BLaER1 (cell line): ENCODE data around the gene GIGYF2.
"Not testable (repeated sequence)": the region's sequence is repeated elsewhere in the genome, so short reads cannot be mapped to it uniquely, and the experiment has no call there.

Experiments used
- H3K27ac ChIP-seq: shearing (Covaris generic); formaldehyde crosslinking; 2 replicates; pipeline ENCODE4 v1.8.1; 2022
- H3K27me3 ChIP-seq: shearing (Covaris generic); formaldehyde crosslinking; 2 replicates; pipeline ENCODE4 v1.8.1; 2022
- H3K36me3 ChIP-seq: shearing (Covaris generic); formaldehyde crosslinking; 2 replicates; pipeline ENCODE4 v1.8.1; 2022
- H3K4me1 ChIP-seq: shearing (Covaris generic); formaldehyde crosslinking; 2 replicates; pipeline ENCODE4 v1.8.1; 2022
- H3K4me2 ChIP-seq: shearing (Covaris generic); formaldehyde crosslinking; 2 replicates; pipeline ENCODE4 v1.8.1; 2022
- H3K4me3 ChIP-seq: shearing (Covaris generic); formaldehyde crosslinking; 2 replicates; pipeline ENCODE4 v1.8.1; 2022
- H3K9ac ChIP-seq: shearing (Covaris generic); formaldehyde crosslinking; 2 replicates; pipeline ENCODE4 v1.8.1; 2022
- H3K9me3 ChIP-seq: shearing (Covaris generic); formaldehyde crosslinking; 2 replicates; pipeline ENCODE4 v1.8.1; 2022
- H4K20me1 ChIP-seq: shearing (Covaris generic); formaldehyde crosslinking; 2 replicates; pipeline ENCODE4 v1.8.1; 2022
- Cebpa-rat ChIP-seq: shearing (Covaris generic); IDR thresholded peaks from 2 replicates; pipeline ENCODE4 v1.8.1; 2022

Gene GIGYF2

DNA sequence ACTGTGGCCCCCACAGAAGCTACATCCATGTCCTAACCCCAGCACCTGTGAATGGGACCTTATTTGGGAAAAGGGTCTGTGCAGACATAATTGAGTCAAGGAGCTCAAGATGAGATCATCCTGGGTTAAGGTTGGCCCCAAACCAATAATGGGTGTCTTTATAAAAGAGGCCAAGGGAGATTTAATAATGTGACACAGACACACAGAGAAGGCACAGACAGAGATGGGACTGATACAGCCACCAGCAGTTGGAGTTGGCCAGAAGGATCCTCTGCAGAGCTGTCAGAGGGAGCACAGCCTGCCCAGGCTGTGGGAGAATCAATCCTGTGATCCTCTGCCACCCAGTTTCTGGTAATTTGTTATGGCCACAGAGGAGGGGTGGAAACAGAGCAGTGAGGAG, 199.0 kb downstream of the GIGYF2 start:
- Histone ChIP-seq H3K4me3 (no peak overlapping the region), H3K27ac (no peak overlapping the region), H3K27me3 (no peaks in the 10 kb centered on the region), H4K20me1 (no peaks in the 10 kb centered on the region), H3K36me3 (no peaks in the 10 kb centered on the region), H3K4me1 (peaks cover 6% of the 10 kb centered on the region), H3K9ac (no peak overlapping the region), H3K4me2 (no peak overlapping the region), H3K9me3 (no peaks in the 10 kb centered on the region)
- no peak for TF ChIP-seq Cebpa-rat

DNA sequence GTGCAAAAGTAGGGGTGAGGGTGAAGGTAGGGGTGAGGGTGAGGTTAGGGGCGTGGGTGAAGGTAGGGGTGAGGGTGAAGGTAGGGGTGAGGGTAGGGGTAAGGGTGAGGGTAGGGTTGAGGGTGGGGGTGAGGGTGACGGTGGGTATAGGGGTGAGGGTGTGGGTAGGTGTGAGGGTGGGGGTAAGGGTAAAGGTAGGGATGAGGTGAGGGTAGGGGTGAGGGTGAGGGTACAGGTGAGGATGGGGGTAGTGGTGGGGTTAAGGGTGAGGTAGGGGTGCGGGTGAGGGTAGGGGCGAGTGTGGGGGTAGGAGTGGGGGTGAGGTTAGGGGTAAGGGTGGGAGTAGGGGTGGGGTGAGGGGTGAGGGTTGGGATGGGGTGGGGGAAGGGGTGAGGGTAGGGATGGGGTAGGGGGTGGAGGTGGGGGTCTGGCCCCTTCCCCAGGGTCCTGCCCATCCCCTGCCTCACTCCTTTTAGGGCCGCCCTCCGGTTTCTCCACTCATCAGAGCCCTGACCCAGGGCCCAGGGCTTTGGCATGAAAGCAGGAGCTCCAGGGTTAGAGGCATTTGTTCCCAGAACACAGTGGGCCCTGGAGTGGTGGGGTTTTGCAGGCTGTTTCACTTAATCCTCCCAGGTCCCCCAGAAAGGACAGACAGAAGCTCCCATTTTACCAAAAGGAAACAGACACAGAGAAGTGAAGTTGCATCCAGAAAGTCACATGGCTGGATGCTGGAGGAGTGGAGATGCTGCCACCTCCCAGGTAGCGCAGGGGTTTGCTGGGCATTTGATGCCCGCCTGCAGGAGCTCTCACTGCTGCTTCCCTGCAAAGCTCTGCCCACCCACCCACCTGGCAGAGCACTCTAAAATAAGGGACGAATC, 199.8 kb downstream of the GIGYF2 start:
- TF ChIP-seq Cebpa-rat, result no peak

DNA sequence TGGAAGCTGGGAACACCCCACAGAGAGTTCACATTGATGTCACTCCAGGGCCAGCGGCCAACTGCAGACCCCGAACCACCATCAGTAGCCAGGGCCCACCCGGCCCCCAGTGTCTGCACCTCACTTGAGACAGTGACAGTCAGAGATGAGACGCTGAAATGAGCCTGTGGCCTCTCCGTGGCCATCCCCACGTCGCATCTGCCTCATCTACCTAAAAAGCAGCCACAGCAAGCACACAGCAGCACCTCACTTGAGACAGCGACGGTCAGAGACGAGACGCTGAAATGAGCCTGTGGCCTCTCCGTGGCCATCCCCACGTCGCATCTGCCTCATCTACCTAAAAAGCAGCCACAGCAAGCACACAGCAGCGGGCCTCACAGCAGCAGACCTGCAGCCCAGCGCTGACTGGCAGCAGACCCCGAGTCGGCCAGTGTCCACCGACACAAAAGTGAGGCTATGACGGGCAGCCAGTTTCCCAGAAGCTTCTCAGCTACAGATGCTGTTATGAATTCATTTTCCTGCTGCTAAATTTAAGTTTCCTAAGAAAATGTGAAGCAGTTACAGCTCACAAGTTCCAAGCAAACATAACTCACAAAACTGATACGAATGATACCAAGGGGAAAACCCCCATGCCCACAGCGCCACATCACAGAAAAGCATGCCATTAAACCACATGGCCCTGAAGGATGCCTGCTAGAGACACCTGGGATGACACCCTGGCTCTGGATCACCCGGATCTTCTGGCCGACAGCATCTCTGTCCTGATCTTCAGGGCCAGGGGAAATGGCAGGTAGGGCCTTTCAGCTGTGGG, 200.7 kb downstream of the GIGYF2 start:
- Histone ChIP-seq H3K36me3 (no peaks in the 10 kb centered on the region), H3K27ac (no peak overlapping the region), H3K4me1 (no peaks in the 10 kb centered on the region), H3K9me3 (no peaks in the 10 kb centered on the region), H3K4me2 (no peak overlapping the region), H3K4me3 (no peak overlapping the region), H4K20me1 (no peaks in the 10 kb centered on the region), H3K27me3 (no peaks in the 10 kb centered on the region), H3K9ac (no peak overlapping the region)
- no peak for TF ChIP-seq Cebpa-rat

More for the DNA sequence above, 199.8 kb downstream of the GIGYF2 start:
- Histone ChIP-seq H3K9ac (no peak overlapping the region), H4K20me1 (no peaks in the 10 kb centered on the region), H3K9me3 (no peaks in the 10 kb centered on the region), H3K36me3 (no peaks in the 10 kb centered on the region), H3K4me3 (no peak overlapping the region), H3K27ac (no peak overlapping the region), H3K4me2 (no peak overlapping the region), H3K27me3 (no peaks in the 10 kb centered on the region), H3K4me1 (no peaks in the 10 kb centered on the region)

DNA sequence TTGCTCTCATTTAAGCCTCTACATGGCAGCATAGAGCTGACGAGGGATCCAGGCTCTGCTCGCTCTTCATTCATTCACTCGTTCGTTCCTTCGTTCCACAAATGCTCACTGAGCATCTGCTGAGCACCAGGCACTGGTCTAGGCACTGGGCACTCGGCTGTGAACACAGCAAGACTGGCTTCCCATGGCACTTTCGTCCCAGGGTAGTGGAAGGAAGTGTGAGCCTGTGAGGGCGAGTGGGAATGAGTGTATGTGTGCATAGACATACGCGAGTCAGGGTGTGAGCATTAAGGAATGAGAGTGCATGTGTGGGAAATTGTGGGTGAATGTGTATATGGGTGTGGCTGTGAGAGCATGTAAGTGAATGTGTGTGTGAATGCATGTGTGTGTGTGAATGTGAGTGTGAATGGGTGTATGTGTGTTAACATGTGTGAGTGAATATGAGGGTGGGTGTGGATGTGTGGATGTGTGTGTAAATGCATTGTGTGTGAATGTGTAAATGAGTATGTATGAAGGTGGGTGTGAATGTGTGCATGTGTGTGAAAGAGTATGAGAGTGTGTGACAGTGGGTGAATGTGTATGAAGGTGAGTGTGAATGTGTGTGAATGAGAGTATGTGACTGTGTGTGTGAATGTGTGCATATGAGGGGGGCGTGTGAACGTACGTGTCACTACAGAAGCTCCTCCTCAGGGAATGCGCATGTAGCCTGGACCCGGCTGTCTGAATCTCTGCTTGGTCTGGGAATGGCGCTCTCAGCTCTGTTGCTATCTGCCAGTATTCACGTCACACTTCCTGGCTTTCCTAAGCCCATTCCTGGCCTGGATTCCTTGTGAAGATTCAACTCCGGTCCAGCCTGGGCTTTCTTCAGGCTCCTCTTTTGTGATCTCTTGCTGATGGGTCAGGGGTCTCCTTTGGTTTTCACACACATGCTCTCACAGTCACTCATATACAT, 201.7 kb downstream of the GIGYF2 start:
- no peak overlapping the region for H3K4me2 ChIP-seq
- no peaks in the 10 kb centered on the region for H3K9me3 ChIP-seq
- TF ChIP-seq Cebpa-rat, result no peak

DNA sequence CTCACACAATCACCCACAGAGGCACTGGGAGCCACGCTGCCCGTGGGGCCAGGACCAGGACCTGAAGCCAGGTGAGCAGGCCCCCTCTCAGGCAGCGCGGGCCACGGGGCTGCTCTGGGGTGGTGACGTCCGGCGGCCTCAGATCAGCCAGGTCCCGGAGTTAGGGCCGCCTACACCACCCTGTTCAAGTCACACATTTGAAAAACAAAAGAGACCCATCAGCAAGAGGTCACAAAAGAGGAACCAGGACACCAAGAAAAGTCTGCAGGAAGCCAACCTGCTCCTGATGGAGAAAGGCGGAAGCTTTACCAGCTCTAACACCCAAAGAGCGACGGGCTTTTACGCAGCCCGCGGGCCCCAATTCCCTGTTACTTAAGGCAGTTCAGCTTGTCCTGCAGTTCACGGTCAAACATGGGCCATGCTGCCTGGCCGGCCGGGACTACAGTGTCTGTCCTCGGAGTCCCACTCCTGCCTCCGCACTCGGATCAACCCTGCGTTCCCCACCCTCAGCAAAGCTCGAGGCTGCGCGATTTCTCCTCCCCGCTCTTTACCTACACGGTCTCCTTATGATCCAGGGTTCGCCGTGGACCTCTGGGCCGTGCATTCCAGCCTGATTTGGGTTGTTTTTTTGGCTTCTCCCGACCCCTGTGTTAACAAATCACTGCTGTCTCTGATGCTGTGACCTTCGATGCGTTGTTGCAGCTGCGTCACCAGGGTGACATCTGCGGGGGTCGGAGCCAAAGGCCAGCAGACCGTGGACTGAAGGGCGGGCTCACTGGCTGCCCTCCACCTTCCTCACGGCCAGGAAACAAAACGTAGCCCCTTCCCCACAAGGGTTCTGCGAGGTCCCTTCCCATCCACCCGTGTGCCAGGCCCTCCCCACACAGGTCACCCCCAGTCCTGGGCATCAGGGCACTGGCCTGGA, 203.9 kb downstream of the GIGYF2 start:
- no peak overlapping the region for H3K9ac ChIP-seq
- no peak for TF ChIP-seq Cebpa-rat
- no peaks in the 10 kb centered on the region for H3K4me1 ChIP-seq
- peaks cover 6% of the 10 kb centered on the region; the same call in 1 of the 2 replicates for H3K9me3 ChIP-seq
- no peaks in the 10 kb centered on the region for H3K27me3 ChIP-seq
- H4K20me1 ChIP-seq, result no peaks in the 10 kb centered on the region
- no peaks in the 10 kb centered on the region for H3K36me3 ChIP-seq
- no peak overlapping the region for H3K4me2 ChIP-seq
- no peak overlapping the region for H3K4me3 ChIP-seq
- no peak overlapping the region for H3K27ac ChIP-seq

More for the DNA sequence above, 201.7 kb downstream of the GIGYF2 start:
- Histone ChIP-seq H3K27ac (no peak overlapping the region), H4K20me1 (no peaks in the 10 kb centered on the region), H3K9ac (no peak overlapping the region), H3K4me1 (no peaks in the 10 kb centered on the region), H3K4me3 (no peak overlapping the region), H3K27me3 (no peaks in the 10 kb centered on the region), H3K36me3 (no peaks in the 10 kb centered on the region)

DNA sequence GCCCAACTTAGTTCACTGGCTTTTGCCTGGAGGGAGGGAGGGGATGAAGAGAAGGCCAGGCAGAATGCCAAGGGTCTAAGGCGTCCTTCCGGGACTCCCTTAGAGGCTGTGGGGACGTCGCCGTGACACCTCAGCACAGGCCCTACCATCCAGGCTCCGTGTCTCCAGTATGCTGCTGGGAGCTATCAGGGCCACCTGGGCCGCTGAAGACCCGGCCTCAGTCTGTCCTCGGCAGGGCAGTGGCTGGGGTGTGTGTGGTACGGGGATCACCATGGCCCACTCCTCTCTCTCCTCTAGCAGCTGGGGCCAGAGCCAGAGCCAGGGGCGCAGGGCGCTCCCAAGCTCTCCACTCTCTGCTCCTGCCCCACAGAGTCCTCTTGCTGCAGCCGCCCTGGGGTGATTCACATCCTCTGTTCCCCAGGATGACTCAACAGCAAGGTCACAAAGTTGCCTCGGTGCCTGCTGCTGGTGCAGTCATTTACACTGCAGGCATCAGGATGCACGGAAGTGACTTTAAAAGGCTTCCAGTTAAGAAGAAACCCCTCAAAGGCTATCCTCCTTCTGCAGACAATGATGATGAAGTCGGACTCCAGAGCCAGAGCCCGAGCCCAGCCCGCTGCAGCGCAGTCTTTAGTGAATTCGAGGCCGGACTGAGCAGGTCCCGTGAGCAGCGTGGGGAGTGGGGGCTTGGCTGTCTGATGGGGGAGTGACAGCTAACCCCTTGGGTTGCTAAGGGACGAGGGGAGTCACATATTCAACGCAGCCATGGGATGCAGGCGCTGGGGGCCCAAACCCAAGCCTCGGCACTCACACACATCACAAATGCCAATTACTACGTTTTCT, 204.8 kb downstream of the GIGYF2 start:
- Histone ChIP-seq H3K27ac (no peak overlapping the region), H3K4me2 (no peak overlapping the region), H3K4me3 (no peak overlapping the region), H4K20me1 (no peaks in the 10 kb centered on the region), H3K9ac (no peak overlapping the region), H3K9me3 (peaks cover 6% of the 10 kb centered on the region; the same call in 1 of the 2 replicates), H3K4me1 (no peaks in the 10 kb centered on the region), H3K27me3 (no peaks in the 10 kb centered on the region), H3K36me3 (no peaks in the 10 kb centered on the region)
- TF ChIP-seq Cebpa-rat, result no peak

DNA sequence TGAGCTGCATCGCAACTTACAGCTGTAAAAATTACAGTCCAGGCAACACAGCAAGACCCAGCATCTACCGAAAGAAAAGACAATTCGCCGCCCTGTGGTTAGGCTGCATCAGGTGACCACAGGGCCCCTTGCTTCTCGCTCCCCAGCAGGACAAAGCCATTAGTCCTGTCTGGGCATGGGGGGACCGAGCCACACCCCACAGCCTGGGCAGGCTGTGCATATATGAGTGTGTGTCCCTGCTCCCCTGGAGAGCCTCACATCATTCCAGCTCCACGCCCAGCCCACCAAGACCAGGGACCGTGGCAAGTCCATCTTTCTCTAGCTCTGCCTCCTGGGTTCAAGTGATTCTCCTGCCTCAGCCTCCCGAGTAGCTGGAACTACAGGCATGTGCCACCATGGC, 206.9 kb downstream of the GIGYF2 start:
- H4K20me1 ChIP-seq, result no peaks in the 10 kb centered on the region
- no peak overlapping the region for H3K27ac ChIP-seq
- no peak overlapping the region for H3K4me2 ChIP-seq
- peaks cover 4% of the 10 kb centered on the region; the same call in 1 of the 2 replicates for H3K4me1 ChIP-seq
- no peak for TF ChIP-seq Cebpa-rat
- H3K27me3 ChIP-seq, result no peaks in the 10 kb centered on the region
- peaks cover 6% of the 10 kb centered on the region; the same call in 1 of the 2 replicates for H3K9me3 ChIP-seq
- no peak overlapping the region for H3K9ac ChIP-seq
- H3K36me3 ChIP-seq, result no peaks in the 10 kb centered on the region
- H3K4me3 ChIP-seq, result no peak overlapping the region

DNA sequence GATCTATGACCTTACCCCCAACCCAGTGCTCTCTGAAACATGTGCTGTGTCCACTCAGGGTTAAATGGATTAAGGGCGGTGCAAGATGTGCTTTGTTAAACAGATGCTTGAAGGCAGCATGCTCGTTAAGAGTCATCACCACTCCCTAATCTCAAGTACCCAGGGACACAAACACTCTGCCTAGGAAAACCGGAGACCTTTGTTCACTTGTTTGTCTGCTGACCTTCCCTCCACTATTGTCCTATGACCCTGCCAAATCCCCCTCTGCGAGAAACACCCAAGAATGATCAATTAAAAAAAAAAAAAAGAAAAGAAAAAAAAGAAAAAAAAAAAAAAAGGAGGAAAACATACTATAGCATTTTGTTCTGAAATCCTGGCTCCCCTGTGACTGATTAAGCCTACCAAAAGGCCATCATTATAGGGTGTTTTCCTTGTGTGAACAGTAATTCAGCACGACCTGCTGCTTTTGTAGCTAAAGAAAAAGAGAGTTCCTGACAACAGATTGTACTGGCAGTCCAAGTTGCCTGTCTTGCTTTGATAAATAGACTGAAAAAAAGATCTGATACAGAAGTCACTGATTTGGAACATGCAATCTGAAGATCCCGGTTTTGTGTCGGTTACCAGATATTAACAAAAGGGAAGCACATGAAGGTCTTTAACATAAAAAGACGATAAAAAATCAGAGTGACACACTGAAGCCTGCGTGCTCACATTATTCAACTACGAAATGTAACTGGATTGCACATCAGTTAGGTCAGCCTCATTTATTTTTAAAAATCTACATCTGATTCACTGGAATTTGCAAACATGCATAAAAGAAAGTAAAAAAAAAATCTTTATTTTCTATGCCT, 210.0 kb downstream of the GIGYF2 start:
- H3K27ac ChIP-seq, H3K4me3 ChIP-seq, H3K36me3 ChIP-seq, H3K9ac ChIP-seq, H3K4me2 ChIP-seq, H3K27me3 ChIP-seq, H4K20me1 ChIP-seq, H3K4me1 ChIP-seq: not testable (repeated sequence)
- peaks cover 24% of the 10 kb centered on the region for H3K9me3 ChIP-seq

DNA sequence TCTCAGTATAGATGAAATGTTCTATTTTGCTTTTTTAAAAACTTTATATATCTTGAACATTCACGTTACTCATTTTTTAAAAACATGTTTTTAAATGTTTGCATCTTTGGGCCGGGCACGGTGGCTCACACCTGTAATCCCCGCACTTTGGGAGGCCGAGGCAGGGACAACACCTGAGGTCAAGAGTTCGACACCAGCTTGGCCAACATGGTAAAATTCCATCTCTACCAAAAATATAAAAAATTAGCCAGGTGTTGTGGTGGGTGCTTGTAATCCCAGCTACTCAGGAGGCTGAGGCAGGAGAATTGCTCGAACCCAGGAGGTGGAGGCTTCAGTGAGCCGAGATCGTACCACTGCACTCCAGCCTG, 210.6 kb downstream of the GIGYF2 start:
- not testable (repeated sequence) for H3K4me3 ChIP-seq, H3K27ac ChIP-seq, H3K9ac ChIP-seq, H3K4me2 ChIP-seq, H3K4me1 ChIP-seq, H3K27me3 ChIP-seq, H3K36me3 ChIP-seq, H4K20me1 ChIP-seq
- peaks cover 29% of the 10 kb centered on the region for H3K9me3 ChIP-seq
